Astrocyte (in vitro differentiated cells and primary cell): Measurements from ENCODE around the gene IL17D. TPM values are rescaled to one million over a fixed set of nuclear protein-coding genes. Genes with fewer than 3 reads are reported as not detected.

Experiments
- DNase-seq: peaks from one replicate; pipeline ENCODE4 v3.0.0-alpha.2; 2010; ENCODE audit warnings: low read depth
- FAIRE-seq: peaks from 2 replicates; lab custom pipeline; 2011; peaks lifted over from hg19 to GRCh38; lab: Jason Lieb, UNC
- H2AFZ ChIP-seq: 2 replicates; pipeline ENCODE4 v1.6.0; 2012; ENCODE audit warnings: low read depth, low read length, inconsistent platforms
- H3K27ac ChIP-seq: 2 replicates; pipeline ENCODE4 v1.5.1; 2011; ENCODE audit warnings: low read depth, low read length, inconsistent platforms
- H3K27me3 ChIP-seq: 2 replicates; pipeline ENCODE4 v1.6.0; 2011; ENCODE audit warnings: low read length, inconsistent platforms; ENCODE audit not compliant: insufficient read depth
- H3K36me3 ChIP-seq: 2 replicates; pipeline ENCODE4 v1.5.1; 2011; ENCODE audit warnings: low read length, inconsistent platforms; ENCODE audit not compliant: insufficient read depth
- H3K4me1 ChIP-seq: 2 replicates; pipeline ENCODE4 v1.5.1; 2011; ENCODE audit warnings: low read length, inconsistent platforms; ENCODE audit not compliant: insufficient read depth
- H3K4me2 ChIP-seq: 2 replicates; pipeline ENCODE4 v1.6.0; 2012; ENCODE audit warnings: low read length, inconsistent platforms
- H3K4me3 ChIP-seq: 2 replicates; pipeline ENCODE4 v1.5.1; 2011; ENCODE audit warnings: low read depth, mild to moderate bottlenecking, low read length, inconsistent platforms; ENCODE audit not compliant: insufficient read depth
- H3K79me2 ChIP-seq: 2 replicates; pipeline ENCODE4 v1.6.0; 2012; ENCODE audit warnings: mild to moderate bottlenecking, low read length, inconsistent platforms; ENCODE audit not compliant: insufficient read depth
- H3K9ac ChIP-seq: 2 replicates; pipeline ENCODE4 v1.6.0; 2012; ENCODE audit warnings: mild to moderate bottlenecking, low read length, inconsistent platforms
- H3K9me3 ChIP-seq: 2 replicates; pipeline ENCODE4 v1.5.1; 2012; ENCODE audit warnings: low read depth, mild to moderate bottlenecking, low read length, inconsistent platforms; ENCODE audit not compliant: insufficient read depth
- H4K20me1 ChIP-seq: 2 replicates; pipeline ENCODE4 v1.6.0; 2012; ENCODE audit warnings: low read length, inconsistent platforms; ENCODE audit not compliant: insufficient read depth
- H3K27ac Mint-ChIP-seq: one replicate; pipeline ENCODE4 v1.8.0; 2021; ENCODE audit warnings: mild to moderate bottlenecking, mixed read lengths; ENCODE audit not compliant: unreplicated experiment
- H3K27me3 Mint-ChIP-seq: one replicate; pipeline ENCODE4 v1.8.0; 2021; ENCODE audit warnings: low read depth, mixed read lengths; ENCODE audit not compliant: unreplicated experiment
- H3K36me3 Mint-ChIP-seq: one replicate; pipeline ENCODE4 v1.8.0; 2021; ENCODE audit warnings: low read depth, mixed read lengths; ENCODE audit not compliant: unreplicated experiment
- H3K4me1 Mint-ChIP-seq: one replicate; pipeline ENCODE4 v1.8.0; 2021; ENCODE audit warnings: low read depth, mixed read lengths; ENCODE audit not compliant: unreplicated experiment
- H3K4me3 Mint-ChIP-seq: one replicate; pipeline ENCODE4 v1.8.0; 2021; ENCODE audit warnings: mild to moderate bottlenecking, moderate library complexity, mixed read lengths; ENCODE audit not compliant: unreplicated experiment
- H3K9me3 Mint-ChIP-seq: one replicate; pipeline ENCODE4 v1.8.0; 2021; ENCODE audit warnings: mild to moderate bottlenecking, mixed read lengths; ENCODE audit not compliant: unreplicated experiment
- EZH2 ChIP-seq: IDR thresholded peaks from 2 replicates; pipeline ENCODE4 v1.6.1; 2012; ENCODE audit warnings: mild to moderate bottlenecking, low read length, inconsistent platforms; ENCODE audit not compliant: insufficient read depth
- total RNA-seq: library from RNA; stranded (reverse); gene quantifications from 2 replicates; pipeline ENCODE4 v1.2.1, GENCODE V29; 2021
- TF ChIP-seq, protein P1 (sequence below): IDR thresholded peaks from 2 replicates; pipeline ENCODE4 v1.5.1; 2011; ENCODE audit warnings: low read depth, mild to moderate bottlenecking, inconsistent platforms, low read length, moderate library complexity; ENCODE audit not compliant: insufficient read depth

Gene IL17D
- total RNA-seq, 1 donor from 2014 or later, result 1.9 TPM

- H3K9me3 Mint-ChIP-seq, result no peaks in the 10 kb centered on the region
- Histone ChIP-seq H3K4me1 (peaks cover 6% of the 10 kb centered on the region), H3K9me3 (no peaks in the 10 kb centered on the region), H2AFZ (no peak overlapping the region), H3K9ac (no peak overlapping the region), H3K36me3 (no peaks in the 10 kb centered on the region), H3K79me2 (no peaks in the 10 kb centered on the region), H3K27ac (no peak overlapping the region), H3K4me3 (no peak overlapping the region), H4K20me1 (no peaks in the 10 kb centered on the region), H3K27me3 (no peaks in the 10 kb centered on the region), H3K4me2 (peak overlapping the region; percentile 39)
- H3K36me3 Mint-ChIP-seq, result peaks cover 4% of the 10 kb centered on the region
- DNase-seq, result no peak
- no peaks in the 10 kb centered on the region for H3K4me1 Mint-ChIP-seq
- no peak overlapping the region for H3K27ac Mint-ChIP-seq
- no peak for TF ChIP-seq EZH2
- TF ChIP-seq, protein P1, sequence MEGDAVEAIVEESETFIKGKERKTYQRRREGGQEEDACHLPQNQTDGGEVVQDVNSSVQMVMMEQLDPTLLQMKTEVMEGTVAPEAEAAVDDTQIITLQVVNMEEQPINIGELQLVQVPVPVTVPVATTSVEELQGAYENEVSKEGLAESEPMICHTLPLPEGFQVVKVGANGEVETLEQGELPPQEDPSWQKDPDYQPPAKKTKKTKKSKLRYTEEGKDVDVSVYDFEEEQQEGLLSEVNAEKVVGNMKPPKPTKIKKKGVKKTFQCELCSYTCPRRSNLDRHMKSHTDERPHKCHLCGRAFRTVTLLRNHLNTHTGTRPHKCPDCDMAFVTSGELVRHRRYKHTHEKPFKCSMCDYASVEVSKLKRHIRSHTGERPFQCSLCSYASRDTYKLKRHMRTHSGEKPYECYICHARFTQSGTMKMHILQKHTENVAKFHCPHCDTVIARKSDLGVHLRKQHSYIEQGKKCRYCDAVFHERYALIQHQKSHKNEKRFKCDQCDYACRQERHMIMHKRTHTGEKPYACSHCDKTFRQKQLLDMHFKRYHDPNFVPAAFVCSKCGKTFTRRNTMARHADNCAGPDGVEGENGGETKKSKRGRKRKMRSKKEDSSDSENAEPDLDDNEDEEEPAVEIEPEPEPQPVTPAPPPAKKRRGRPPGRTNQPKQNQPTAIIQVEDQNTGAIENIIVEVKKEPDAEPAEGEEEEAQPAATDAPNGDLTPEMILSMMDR, result no peak
- no peak overlapping the region for H3K4me3 Mint-ChIP-seq
- no peaks in the 10 kb centered on the region for H3K27me3 Mint-ChIP-seq
- FAIRE-seq, result no peak
Measured at GRCh38 chr13:20682061-20682460, 21.4 kb upstream of the IL17D start.

DNA sequence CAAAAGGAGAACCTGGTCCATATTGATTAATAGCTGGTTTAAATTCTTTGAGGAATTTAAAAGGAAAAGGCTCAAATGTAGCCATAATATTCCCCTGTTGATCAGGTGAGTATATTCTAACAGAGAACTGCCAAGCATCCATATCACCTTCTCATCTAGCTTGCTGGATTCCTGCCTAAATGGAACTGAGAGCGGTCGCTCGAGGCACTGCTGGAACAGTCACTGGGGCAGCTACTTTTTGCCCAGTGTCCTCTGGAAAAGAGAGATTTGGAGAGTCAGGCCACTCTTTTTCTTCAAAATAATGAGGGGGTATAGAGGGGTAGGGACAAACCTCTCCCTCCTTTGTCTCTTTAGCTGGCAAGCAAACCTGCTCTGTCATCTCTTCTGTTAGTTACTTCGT is 19.5 kb upstream of the IL17D start:
- Histone ChIP-seq H3K4me3 (no peak overlapping the region), H3K4me2 (no peak overlapping the region), H2AFZ (no peak overlapping the region), H4K20me1 (no peaks in the 10 kb centered on the region), H3K9me3 (no peaks in the 10 kb centered on the region), H3K27me3 (no peaks in the 10 kb centered on the region), H3K9ac (no peak overlapping the region), H3K36me3 (no peaks in the 10 kb centered on the region), H3K27ac (no peak overlapping the region), H3K4me1 (peaks cover 6% of the 10 kb centered on the region), H3K79me2 (no peaks in the 10 kb centered on the region)
- FAIRE-seq (no peak), DNase-seq (no peak)
- Mint-ChIP-seq H3K27ac (no peak overlapping the region), H3K4me3 (no peak overlapping the region), H3K4me1 (no peaks in the 10 kb centered on the region), H3K27me3 (no peaks in the 10 kb centered on the region), H3K9me3 (no peaks in the 10 kb centered on the region), H3K36me3 (peaks cover 4% of the 10 kb centered on the region)
- TF ChIP-seq EZH2, result no peak
- TF ChIP-seq, protein P1, result no peak

DNA sequence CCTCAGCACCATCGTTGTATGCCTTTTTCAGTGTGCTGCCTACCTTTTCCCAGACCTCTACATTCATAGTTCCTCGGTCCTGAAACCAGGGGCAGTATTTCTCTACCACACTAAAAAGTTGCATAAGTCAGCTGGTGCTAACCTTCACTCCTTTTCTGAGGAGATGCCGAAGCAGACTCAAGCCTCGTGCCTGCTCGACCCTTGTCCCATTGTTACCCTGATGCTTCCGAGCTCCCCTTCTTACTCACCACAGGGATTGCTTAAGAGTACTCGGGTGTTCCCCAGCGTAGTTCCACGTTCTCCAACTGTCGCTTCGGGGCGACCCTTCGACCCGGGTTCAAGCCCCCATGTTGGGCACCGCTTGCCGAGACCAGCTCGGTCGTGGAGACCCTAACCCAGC is 19.0 kb upstream of the IL17D start:
- Mint-ChIP-seq H3K4me3 (no peak overlapping the region), H3K36me3 (peaks cover 4% of the 10 kb centered on the region), H3K4me1 (no peaks in the 10 kb centered on the region), H3K9me3 (no peaks in the 10 kb centered on the region), H3K27me3 (no peaks in the 10 kb centered on the region), H3K27ac (no peak overlapping the region)
- DNase-seq (peak; percentile 25), FAIRE-seq (no peak)
- Histone ChIP-seq H3K9ac (no peak overlapping the region), H3K79me2 (no peaks in the 10 kb centered on the region), H2AFZ (no peak overlapping the region), H3K4me2 (no peak overlapping the region), H3K27me3 (no peaks in the 10 kb centered on the region), H3K9me3 (no peaks in the 10 kb centered on the region), H4K20me1 (no peaks in the 10 kb centered on the region), H3K36me3 (no peaks in the 10 kb centered on the region), H3K27ac (no peak overlapping the region), H3K4me1 (peaks cover 6% of the 10 kb centered on the region), H3K4me3 (no peak overlapping the region)
- no peak for TF ChIP-seq EZH2
- TF ChIP-seq, protein P1, result no peak
